Measurements from ENCODE around the gene HCCS.

DNA sequence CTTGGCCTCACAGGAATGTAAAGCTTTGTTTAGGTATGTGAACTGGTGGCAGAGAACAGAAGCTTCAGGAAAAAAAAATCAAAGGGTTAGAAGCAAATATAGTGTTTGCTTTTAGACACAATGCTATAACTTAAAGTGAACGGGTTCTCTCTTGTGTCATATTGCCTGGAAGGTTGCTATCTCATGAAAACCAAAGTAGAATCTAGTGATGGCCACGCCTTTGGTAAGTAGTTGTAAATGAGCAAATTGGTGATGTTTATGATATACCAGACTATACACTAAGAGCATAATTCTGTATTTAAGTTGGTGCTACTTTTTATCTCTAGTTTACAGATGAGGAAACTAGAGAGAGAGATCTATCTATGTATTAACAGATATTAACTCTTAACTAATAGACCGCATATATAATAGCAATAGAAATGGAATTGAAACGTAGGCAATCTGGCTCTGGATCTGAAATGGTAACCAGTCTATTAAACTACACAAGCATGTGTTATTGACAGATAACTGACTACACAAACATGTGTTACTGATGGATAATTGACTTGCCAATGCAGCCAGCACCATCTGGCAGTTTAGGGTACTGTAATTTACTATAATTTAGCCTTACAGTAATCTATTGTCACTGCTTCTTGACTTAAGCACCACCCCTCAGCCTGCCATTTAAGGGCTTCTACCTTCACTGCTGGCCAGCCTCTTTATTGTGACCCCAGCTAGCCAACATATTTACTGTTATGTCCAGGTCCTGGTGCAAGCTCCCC is 40.8 kb downstream of the HCCS start:
- TF ChIP-seq EZH2 (IDR thresholded peaks at IDR 0.05), result no peak
- no peak for TF ChIP-seq CEBPB (IDR thresholded peaks at IDR 0.05; ENCODE audit: low read depth)
